Large intestine (tissue), 1 donor: ENCODE measurements around the gene DRICH1. TPM values are rescaled to one million over a fixed set of nuclear protein-coding genes. Genes with fewer than 3 reads are reported as not detected.

Source experiments
- polyA plus RNA-seq: library from polyadenylated mRNA; unstranded; fragments of 120-200 nt; gene quantifications from one replicate; pipeline ENCODE4 v1.2.1, GENCODE V29; 2013

DRICH1 gene
- polyA plus RNA-seq, 1 donor: 1.3 TPM

Other genes starting within 250 kb of the DRICH1 start
- 0.60 TPM for gene IGLL1, start 52.0 kb downstream of the DRICH1 start, polyA plus RNA-seq
- gene RGL4, start 58.7 kb upstream of the DRICH1 start, polyA plus RNA-seq: 1.4 TPM
- 4.0 TPM for gene ZNF70, start 118.8 kb upstream of the DRICH1 start, polyA plus RNA-seq
- 0.45 TPM for gene VPREB3, start 122.1 kb upstream of the DRICH1 start, polyA plus RNA-seq
- gene C22orf15, start 130.7 kb upstream of the DRICH1 start, polyA plus RNA-seq: 0.43 TPM
- 88.2 TPM for gene CHCHD10, start 135.7 kb upstream of the DRICH1 start, polyA plus RNA-seq
- 12.7 TPM for gene MMP11, start 140.5 kb upstream of the DRICH1 start, polyA plus RNA-seq
- gene SMARCB1, start 154.6 kb upstream of the DRICH1 start, polyA plus RNA-seq: 84.8 TPM
- gene DERL3, start 206.7 kb upstream of the DRICH1 start, polyA plus RNA-seq: 4.8 TPM
- 19.3 TPM for gene SLC2A11, start 225.6 kb upstream of the DRICH1 start, polyA plus RNA-seq